GM12892 (cell line): Measurements from ENCODE around the gene MACIR.

Experiments used
- POLR2A ChIP-seq: IDR thresholded peaks from 2 replicates; pipeline ENCODE4 v1.6.1; 2011; ENCODE audit warnings: low read depth, low read length, control low read depth
- TAF1 ChIP-seq: IDR thresholded peaks from 2 replicates; pipeline ENCODE4 v1.6.1; 2011; ENCODE audit warnings: low read depth, mild to moderate bottlenecking, control low read depth, low read length, borderline replicate concordance

GRCh38 chr5:103244398-103244797, 14.2 kb upstream of the MACIR start:
- TF ChIP-seq TAF1, result no peak
- no peak for TF ChIP-seq POLR2A
